Neural progenitor cell (in vitro differentiated cells): ENCODE results near the gene KCNN2.

Experiments used
- CTCF ChIP-seq: fragments of 200-600 bp; sonication (generic); IDR thresholded peaks from 2 replicates; pipeline ENCODE4 v1.5.1; 2017; ENCODE audit warnings: antibody characterized with exemption, mild to moderate bottlenecking
- EZH2 ChIP-seq: fragments of 200-600 bp; sonication (generic); IDR thresholded peaks from 2 replicates; pipeline ENCODE4 v1.6.1; 2017; ENCODE audit warnings: antibody characterized with exemption, mild to moderate bottlenecking, moderate library complexity
- EZH2phosphoT487 ChIP-seq: fragments of 200-600 bp; sonication (generic); IDR thresholded peaks from 2 replicates; pipeline ENCODE4 v1.6.1; 2017; ENCODE audit warnings: antibody characterized with exemption

- no peak for TF ChIP-seq CTCF
- TF ChIP-seq EZH2 = no peak
- no peak for TF ChIP-seq EZH2phosphoT487
Observed at GRCh38 chr5:114412510-114413171, 50.8 kb downstream of the KCNN2 start.
